ENCODE results near the gene PRAMEF18.
"Not testable (repeated sequence)": the region's sequence is repeated elsewhere in the genome, so short reads cannot be mapped to it uniquely, and the experiment has no call there.

Gene PRAMEF18

DNA sequence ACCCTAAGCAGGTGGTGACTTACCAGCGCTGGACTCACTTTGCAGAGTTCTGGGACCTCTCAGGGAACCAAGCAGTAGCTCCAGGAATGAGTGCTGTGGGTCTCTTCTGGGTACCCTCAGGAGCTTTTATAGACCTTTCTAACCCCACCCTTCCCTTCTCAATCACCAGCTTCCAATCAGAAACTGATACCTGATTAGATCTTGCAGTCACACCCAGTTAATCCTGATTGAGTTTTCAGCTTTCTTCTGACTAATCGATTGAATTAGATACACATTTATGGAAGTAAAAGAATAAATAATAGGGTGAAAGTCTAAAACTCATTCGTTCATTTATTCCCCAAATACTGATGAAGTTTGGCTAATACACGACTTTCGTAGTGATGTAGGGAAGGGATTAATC lies 24.6 kb downstream of the PRAMEF18 start, which contains the start of gene PRAMEF13:
PRAMEF13 (minus strand) TSS at position 101 of the 400 bp plus-strand sequence. CDS start 1,820 bp downstream, outside the sequence.
- not testable (repeated sequence) for DNase-seq
